Endothelial cell of umbilical vein (primary cell): ENCODE results near the gene GGT6. TPM values are rescaled to one million over a fixed set of nuclear protein-coding genes. Genes with fewer than 3 reads are reported as not detected.

ENCODE experiments used
- BruUV-seq: library from RNA; stranded (reverse); fragments of 400-500 nt; replicated peaks from 2 replicates; lab custom pipeline; 2021; lab: Mats Ljungman, UMichigan
- CTCF ChIA-PET: fragments of 300-600, 350-600 bp; sonication (Branson Sonifier 250); formaldehyde crosslinking; loops from one replicate; lab custom pipeline; 2021; ENCODE audit warnings: antibody characterized with exemption, inconsistent platforms; lab: Charles Lee
- POLR2A ChIA-PET: fragments of 300-600, 350-600 bp; sonication (Branson Sonifier 250); formaldehyde crosslinking; loops from one replicate; lab custom pipeline; 2021; ENCODE audit warnings: antibody characterized with exemption, inconsistent platforms; lab: Charles Lee
- DNase-seq: peaks from one replicate; pipeline ENCODE4 v3.0.0-alpha.2; 2011; ENCODE audit warnings: low read depth, low spot score
- FAIRE-seq: peaks from 2 replicates; lab custom pipeline; 2011; peaks lifted over from hg19 to GRCh38; lab: Jason Lieb, UNC
- H2AFZ ChIP-seq: 2 replicates; pipeline ENCODE4 v1.6.0; 2012; ENCODE audit warnings: low read depth, low read length, control low read depth, inconsistent platforms
- H3K27ac ChIP-seq: 2 replicates; pipeline ENCODE4 v1.5.1; 2011; ENCODE audit warnings: low read depth, mild to moderate bottlenecking, control low read depth, low read length, moderate library complexity; ENCODE audit not compliant: insufficient read depth
- H3K27me3 ChIP-seq, 2 experiments: 2 replicates each; pipeline versions ENCODE4 v1.6.0 to v1.6.1; 2011; ENCODE audit warnings: low read length in 2 of 2, mixed read lengths in 1 of 2; ENCODE audit not compliant: control insufficient read depth in 2 of 2, insufficient read depth in 2 of 2
- H3K36me3 ChIP-seq, 2 experiments: 2 replicates in 1 of 2; 3 replicates in 1 of 2; pipeline ENCODE4 v1.5.1; 2011; ENCODE audit warnings: low read length in 2 of 2, mild to moderate bottlenecking in 1 of 2, moderate library complexity in 1 of 2; ENCODE audit not compliant: control insufficient read depth in 2 of 2, insufficient read depth in 2 of 2; ENCODE audit errors: extremely low read depth in 1 of 2
- H3K4me1 ChIP-seq: 3 replicates; pipeline ENCODE4 v1.5.1; 2011; ENCODE audit warnings: mild to moderate bottlenecking, low read length; ENCODE audit not compliant: control insufficient read depth, insufficient read depth; ENCODE audit errors: extremely low read depth
- H3K4me2 ChIP-seq: 2 replicates; pipeline ENCODE4 v1.6.1; 2011; ENCODE audit warnings: low read length, control low read depth, mixed read lengths; ENCODE audit not compliant: insufficient read depth
- H3K4me3 ChIP-seq, 3 experiments: fragments of 200-600 bp in 1 of 3; sonication (generic), shearing (Covaris generic) in 1 of 3; replicated peaks in 1 of 3; 2 replicates each; pipeline ENCODE4 v1.5.1; 2011 to 2016; ENCODE audit warnings: control low read depth in 3 of 3, low read length in 3 of 3, mild to moderate bottlenecking in 2 of 3, inconsistent platforms in 1 of 3, low read depth in 1 of 3, moderate library complexity in 1 of 3; ENCODE audit not compliant: insufficient read depth in 1 of 3
- H3K79me2 ChIP-seq: 2 replicates; pipeline ENCODE4 v1.6.0; 2012; ENCODE audit warnings: low read length, inconsistent platforms; ENCODE audit not compliant: control insufficient read depth, insufficient read depth
- H3K9ac ChIP-seq: replicated peaks from 2 replicates; pipeline ENCODE3; 2011; ENCODE audit warnings: low read length, control low read depth; ENCODE audit not compliant: insufficient read depth; ENCODE audit errors: extremely low read depth
- H3K9me1 ChIP-seq: replicated peaks from 3 replicates; pipeline ENCODE4 v1.6.0; 2011; ENCODE audit warnings: mild to moderate bottlenecking, low read length; ENCODE audit not compliant: control insufficient read depth, insufficient read depth; ENCODE audit errors: extremely low read depth
- H3K9me3 ChIP-seq: replicated peaks from 2 replicates; pipeline ENCODE4 v1.5.1; 2012; ENCODE audit warnings: low read length, inconsistent platforms; ENCODE audit not compliant: control insufficient read depth, insufficient read depth
- H4K20me1 ChIP-seq: replicated peaks from 2 replicates; pipeline ENCODE3; 2011; ENCODE audit warnings: mild to moderate bottlenecking, low read length; ENCODE audit not compliant: control insufficient read depth, insufficient read depth; ENCODE audit errors: extremely low read depth
- EZH2 ChIP-seq: IDR thresholded peaks from 2 replicates; pipeline ENCODE4 v1.6.1; 2012; ENCODE audit warnings: borderline replicate concordance, low read depth, mild to moderate bottlenecking, moderate library complexity, low read length, inconsistent platforms; ENCODE audit not compliant: severe bottlenecking
- FOS ChIP-seq: IDR thresholded peaks from 2 replicates; pipeline ENCODE4 v1.6.1; 2011; ENCODE audit warnings: mild to moderate bottlenecking, low read length, moderate library complexity, borderline replicate concordance; ENCODE audit not compliant: insufficient read depth
- GATA2 ChIP-seq: IDR thresholded peaks from 2 replicates; pipeline ENCODE4 v1.7.0; 2011; ENCODE audit warnings: low read depth, mild to moderate bottlenecking, moderate library complexity, mixed read lengths, low read length; ENCODE audit not compliant: insufficient read length, insufficient read depth
- JUN ChIP-seq: IDR thresholded peaks from 2 replicates; pipeline ENCODE4 v1.6.1; 2011; ENCODE audit warnings: borderline replicate concordance, low read depth; ENCODE audit not compliant: insufficient read length, insufficient read depth
- MYC ChIP-seq: IDR thresholded peaks from one replicate; pipeline ENCODE4 v1.6.1; 2011; ENCODE audit warnings: mild to moderate bottlenecking, low read depth, low read length
- POLR2A ChIP-seq: IDR thresholded peaks from 2 replicates; pipeline ENCODE4 v1.6.1; 2012; ENCODE audit warnings: low read depth, mild to moderate bottlenecking, control low read depth, low read length
- POLR2AphosphoS5 ChIP-seq: IDR thresholded peaks from 2 replicates; pipeline ENCODE4 v1.6.1; 2012; ENCODE audit warnings: low read depth, mild to moderate bottlenecking, control low read depth, low read length, moderate library complexity; ENCODE audit not compliant: insufficient read depth
- dilution Hi-C: fragments of 300-500 bp; cut with MboI; formaldehyde crosslinking; loops from one replicate; pipeline ENCODE4 v1.15.0; 2019; ENCODE audit warnings: low sequenced_read_pairs; ENCODE audit not compliant: extremely low pct_ligation_motif_present
- intact Hi-C: fragments of 100-400 bp; cut with micrococcal nuclease; formaldehyde crosslinking; loops from one replicate; pipeline ENCODE4 v1.10.0; 2022
- polyA plus RNA-seq, 4 experiments: library from polyadenylated mRNA; depleted of rRNA in 3 of 4; stranded (reverse) in 3 of 4; unstranded in 1 of 4; fragments of >200 nt; gene quantifications; 2 replicates each; pipeline versions ENCODE4 v1.2.1 to v1.2.3, GENCODE V29; 2011 to 2012; ENCODE audit warnings: missing spikeins in 1 of 4
- total RNA-seq: library from RNA; stranded (reverse); gene quantifications from 2 replicates; pipeline ENCODE4 v1.2.3, GENCODE V29; 2021
- TF ChIP-seq, protein P1 (sequence below): IDR thresholded peaks from 2 replicates; pipeline ENCODE4 v1.6.1; 2011; ENCODE audit not compliant: insufficient read depth, insufficient read length
- TF ChIP-seq, protein P2 (sequence below), 2 donors: IDR thresholded peaks; 1 replicate in 1 of 2; 2 replicates in 1 of 2; pipeline ENCODE4 v1.5.1; 2011; ENCODE audit warnings: low read length in 2 of 2, mild to moderate bottlenecking in 2 of 2, moderate library complexity in 2 of 2, control low read depth in 1 of 2, inconsistent platforms in 1 of 2, low read depth in 1 of 2; ENCODE audit not compliant: insufficient read depth in 1 of 2; ENCODE audit errors: extremely low read depth in 1 of 2

The GGT6 gene
- total and polyA plus RNA-seq, 2 donors (not counting 3 experiments of a cell fraction or from before 2014, with no cell fraction given), result not detected

DNA sequence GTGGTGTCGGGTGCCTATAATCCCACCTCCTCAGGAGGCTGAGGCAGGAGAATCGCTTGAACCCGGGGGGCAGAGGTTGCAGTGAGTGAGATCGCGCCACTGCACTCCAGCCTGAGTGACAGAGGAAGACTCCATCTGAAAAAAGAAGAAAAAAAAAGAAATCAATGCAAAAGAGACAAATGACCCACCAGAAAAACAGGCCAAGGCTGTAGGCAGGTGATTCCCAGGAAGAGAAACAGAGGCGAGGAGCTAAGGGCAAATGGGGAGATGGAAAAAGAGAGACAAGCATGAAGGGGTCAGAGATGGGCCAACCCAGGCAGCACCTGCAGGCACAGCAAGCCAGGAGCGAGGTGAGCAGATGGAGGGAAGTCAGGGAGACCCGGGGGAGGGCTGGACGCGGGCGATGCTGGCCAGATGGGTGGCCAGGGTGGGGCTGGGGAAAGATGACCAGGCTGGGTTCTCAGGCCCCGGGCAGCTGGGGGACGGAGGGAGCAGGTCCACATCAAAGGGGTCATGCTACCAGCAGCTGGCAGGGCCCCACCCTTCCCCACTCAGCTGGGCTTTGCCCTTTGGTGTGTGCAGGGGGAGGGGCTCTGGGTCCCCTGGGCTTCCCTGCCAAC, 30.7 kb downstream of the GGT6 start:
- no peaks in the 10 kb centered on the region for H3K27me3 ChIP-seq
- no peaks in the 10 kb centered on the region for H3K79me2 ChIP-seq
- H3K36me3 ChIP-seq, result peaks cover 0 to 16% of the 10 kb centered on the region in 2 experiments
- FAIRE-seq (no peak), DNase-seq (no peak)
- no peaks in the 10 kb centered on the region for H3K9me3 ChIP-seq
- intact Hi-C loops, result loop anchor here (2.0 kb wide), 1 partner anchor 109 kb away; no protein-coding TSS in a partner anchor
- BruUV-seq, result no TSS peak
- no peak overlapping the region for H3K4me3 ChIP-seq
- H4K20me1 ChIP-seq, result no peaks in the 10 kb centered on the region
- TF ChIP-seq FOS, result no peak
- dilution Hi-C loops, result no loop called here
- ChIA-PET CTCF (no interaction called here), POLR2A (no interaction called here)
- H3K27ac ChIP-seq, result peak overlapping the region; percentile 89
- no peak overlapping the region for H2AFZ ChIP-seq
- H3K4me1 ChIP-seq, result peaks cover 54% of the 10 kb centered on the region
- H3K9me1 ChIP-seq, result no peaks in the 10 kb centered on the region
- no peak overlapping the region for H3K9ac ChIP-seq
- no peak overlapping the region for H3K4me2 ChIP-seq

DNA sequence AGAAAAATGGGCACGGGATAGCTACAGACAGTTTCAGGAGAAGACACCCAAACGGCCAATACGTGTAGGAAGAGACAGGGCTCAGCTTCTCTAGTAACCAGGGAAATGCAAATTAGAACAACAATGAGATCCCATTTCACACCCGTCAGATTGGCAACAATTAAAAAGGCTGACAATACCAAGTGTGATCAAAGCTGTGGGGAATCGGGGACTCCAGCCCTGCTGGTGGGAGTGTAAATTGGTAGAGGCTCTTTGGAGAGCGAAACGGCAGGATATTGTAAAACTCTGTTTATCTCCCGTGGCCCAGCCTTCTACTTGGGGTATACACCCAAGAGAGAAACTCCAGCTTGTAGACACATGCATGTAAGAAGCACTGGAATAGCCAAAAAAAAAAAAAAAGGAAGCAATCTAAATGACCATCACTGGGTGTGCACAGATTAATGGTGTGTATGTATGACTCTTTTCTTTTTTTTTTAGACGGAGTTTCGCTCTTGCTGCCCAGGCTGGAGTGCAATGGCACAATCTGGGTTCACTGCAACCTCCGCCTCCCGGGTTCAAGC, 32.7 kb downstream of the GGT6 start:
- H4K20me1 ChIP-seq, result no peaks in the 10 kb centered on the region
- no peak overlapping the region for H3K4me2 ChIP-seq
- POLR2A ChIA-PET, result no interaction called here
- TF ChIP-seq POLR2A (no peak), MYC (no peak), POLR2AphosphoS5 (no peak), FOS (no peak), GATA2 (no peak), JUN (no peak), EZH2 (no peak)
- TF ChIP-seq, protein P1, sequence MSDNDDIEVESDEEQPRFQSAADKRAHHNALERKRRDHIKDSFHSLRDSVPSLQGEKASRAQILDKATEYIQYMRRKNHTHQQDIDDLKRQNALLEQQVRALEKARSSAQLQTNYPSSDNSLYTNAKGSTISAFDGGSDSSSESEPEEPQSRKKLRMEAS, result no peak
- TF ChIP-seq, protein P2, sequence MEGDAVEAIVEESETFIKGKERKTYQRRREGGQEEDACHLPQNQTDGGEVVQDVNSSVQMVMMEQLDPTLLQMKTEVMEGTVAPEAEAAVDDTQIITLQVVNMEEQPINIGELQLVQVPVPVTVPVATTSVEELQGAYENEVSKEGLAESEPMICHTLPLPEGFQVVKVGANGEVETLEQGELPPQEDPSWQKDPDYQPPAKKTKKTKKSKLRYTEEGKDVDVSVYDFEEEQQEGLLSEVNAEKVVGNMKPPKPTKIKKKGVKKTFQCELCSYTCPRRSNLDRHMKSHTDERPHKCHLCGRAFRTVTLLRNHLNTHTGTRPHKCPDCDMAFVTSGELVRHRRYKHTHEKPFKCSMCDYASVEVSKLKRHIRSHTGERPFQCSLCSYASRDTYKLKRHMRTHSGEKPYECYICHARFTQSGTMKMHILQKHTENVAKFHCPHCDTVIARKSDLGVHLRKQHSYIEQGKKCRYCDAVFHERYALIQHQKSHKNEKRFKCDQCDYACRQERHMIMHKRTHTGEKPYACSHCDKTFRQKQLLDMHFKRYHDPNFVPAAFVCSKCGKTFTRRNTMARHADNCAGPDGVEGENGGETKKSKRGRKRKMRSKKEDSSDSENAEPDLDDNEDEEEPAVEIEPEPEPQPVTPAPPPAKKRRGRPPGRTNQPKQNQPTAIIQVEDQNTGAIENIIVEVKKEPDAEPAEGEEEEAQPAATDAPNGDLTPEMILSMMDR (IDR thresholded peaks at IDR 0.05; ENCODE audit: extremely low read depth in 1 of 2, insufficient read depth in 1 of 2, low read depth in 1 of 2, low read length in 2 of 2), result no peak
- H3K9me1 ChIP-seq, result no peaks in the 10 kb centered on the region
- peaks cover 0 to 14% of the 10 kb centered on the region in 2 experiments for H3K36me3 ChIP-seq
- H3K27ac ChIP-seq, result no peak overlapping the region
- dilution Hi-C loops, result no loop called here
- no peak overlapping the region for H3K4me3 ChIP-seq
- H3K4me1 ChIP-seq, result peaks cover 37% of the 10 kb centered on the region
- no peak overlapping the region for H3K9ac ChIP-seq
- BruUV-seq, result no TSS peak
- H2AFZ ChIP-seq, result peak overlapping the region; percentile 20
- CTCF ChIA-PET, result interaction anchor here (0.6 to 1.2 kb wide), 2 partner anchors 12 to 107 kb away, joined by 3 to 4 read pairs; no protein-coding TSS in a partner anchor
- DNase-seq, result no peak
- intact Hi-C loops, result no loop called here
- FAIRE-seq, result no peak
- no peaks in the 10 kb centered on the region for H3K27me3 ChIP-seq
- no peaks in the 10 kb centered on the region for H3K9me3 ChIP-seq
- no peaks in the 10 kb centered on the region for H3K79me2 ChIP-seq
